Stimulated activated naive CD8-positive, alpha-beta T cell treated with anti-CD3 and anti-CD28 coated beads, Interleukin-15, amount 100 ng/mL, for 72 hours (primary cell): ENCODE data around the gene FREM3.
A peak's percentile ranks its signal among the peaks of the same experiment; 100 is the strongest.
"Not testable (repeated sequence)": the region's sequence is repeated elsewhere in the genome, so short reads cannot be mapped to it uniquely, and the experiment has no call there.

Experiments used
- ATAC-seq: fragments of 150-1000 bp; cut with Tn5 transposase; 2 replicates; pipeline ENCODE4 v1.10.0; 2021; ENCODE audit warnings: mild to moderate bottlenecking, moderate library complexity
- DNase-seq, 2 donors: peaks; one replicate each; pipeline ENCODE4 v3.0.0; 2021 to 2022
- H3K27ac Mint-ChIP-seq, 2 donors: one replicate each; pipeline ENCODE4 v1.8.0; 2022; ENCODE audit warnings: mild to moderate bottlenecking in 2 of 2, mixed read lengths in 2 of 2, moderate library complexity in 2 of 2
- H3K27me3 Mint-ChIP-seq: one replicate; pipeline ENCODE4 v1.8.0; 2022; ENCODE audit warnings: mixed read lengths
- H3K4me1 Mint-ChIP-seq: one replicate; pipeline ENCODE4 v1.8.0; 2022; ENCODE audit warnings: mild to moderate bottlenecking, mixed read lengths
- H3K4me3 Mint-ChIP-seq, 2 donors: one replicate each; pipeline ENCODE4 v1.8.0; 2022; ENCODE audit warnings: mild to moderate bottlenecking in 2 of 2, mixed read lengths in 2 of 2, moderate library complexity in 1 of 2
- H3K9me3 Mint-ChIP-seq, 2 donors: one replicate each; pipeline ENCODE4 v1.8.0; 2022; ENCODE audit warnings: mixed read lengths in 2 of 2

FREM3 gene

GRCh38 chr4:143699331-143700045 lies 987 bp downstream of the FREM3 start:
- H3K27me3 Mint-ChIP-seq = peaks cover 52% of the 10 kb centered on the region
- ATAC-seq = peak; percentile 13
- peaks cover 24% of the 10 kb centered on the region for H3K4me1 Mint-ChIP-seq
- peaks cover 0 to 6% of the 10 kb centered on the region in 2 donors for H3K9me3 Mint-ChIP-seq
- DNase-seq = no peak
- H3K27ac Mint-ChIP-seq = no peak overlapping the region
- H3K4me3 Mint-ChIP-seq = peak overlapping the region; percentile 76 to 80

DNA sequence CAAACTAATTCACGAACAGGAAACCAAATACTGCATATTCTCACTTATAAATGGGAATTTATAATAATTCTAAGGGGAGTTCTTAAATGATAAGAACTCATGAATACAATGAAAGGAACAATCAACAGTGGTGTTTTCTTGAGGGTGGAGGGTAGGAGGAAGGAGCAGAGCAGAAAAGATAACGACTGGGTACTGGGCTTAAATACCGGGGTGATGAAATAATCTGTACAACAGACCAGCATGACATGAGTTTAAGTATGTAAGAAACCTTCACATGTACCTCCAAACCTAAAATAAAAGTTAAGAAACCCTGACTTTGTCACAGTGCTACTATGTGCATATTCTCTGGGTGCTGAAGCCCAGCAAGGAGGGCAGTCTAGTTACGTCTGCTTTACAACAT lies 6.6 kb downstream of the FREM3 start:
- H3K27me3 Mint-ChIP-seq = peaks cover 11% of the 10 kb centered on the region
- no peak overlapping the region for H3K27ac Mint-ChIP-seq
- DNase-seq (no peak), ATAC-seq (no peak)
- H3K4me1 Mint-ChIP-seq = no peaks in the 10 kb centered on the region
- no peak overlapping the region for H3K4me3 Mint-ChIP-seq
- peaks cover 2 to 11% of the 10 kb centered on the region in 2 donors for H3K9me3 Mint-ChIP-seq

- H3K9me3 Mint-ChIP-seq = peaks cover 9 to 21% of the 10 kb centered on the region in 2 donors
- ATAC-seq = no peak
- H3K4me1 Mint-ChIP-seq = no peaks in the 10 kb centered on the region
- no peaks in the 10 kb centered on the region for H3K27me3 Mint-ChIP-seq
- DNase-seq = no peak
- H3K4me3 Mint-ChIP-seq = no peak overlapping the region
- no peak overlapping the region for H3K27ac Mint-ChIP-seq
Observed at GRCh38 chr4:143692241-143692640, 8.2 kb downstream of the FREM3 start.

DNA sequence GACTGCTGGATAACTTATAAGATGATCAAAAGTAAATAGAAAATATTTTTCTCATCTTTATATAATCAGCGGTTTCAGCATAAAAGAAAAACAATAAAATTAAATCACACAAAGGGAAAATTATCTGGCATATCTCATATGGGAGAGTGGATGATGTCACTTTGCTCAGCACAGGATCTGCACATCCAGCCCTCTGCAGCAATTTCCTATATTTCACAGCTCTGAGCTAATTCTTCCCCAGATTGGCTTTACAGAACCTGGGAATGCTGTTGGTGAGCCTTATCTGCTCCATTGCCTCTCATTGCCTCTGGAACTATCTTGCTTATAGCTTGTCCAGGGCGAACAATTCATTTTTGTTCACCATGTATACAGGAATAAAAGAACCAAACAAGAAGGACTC lies 21.0 kb downstream of the FREM3 start:
- no peak for ATAC-seq
- Mint-ChIP-seq H3K27me3 (no peaks in the 10 kb centered on the region), H3K9me3 (peaks cover 22 to 35% of the 10 kb centered on the region in 2 donors), H3K27ac (no peak overlapping the region), H3K4me3 (no peak overlapping the region), H3K4me1 (no peaks in the 10 kb centered on the region)
- DNase-seq = no peak

- H3K27ac Mint-ChIP-seq = peak overlapping the region in 1 of 2 donors; percentile 76
- not testable (repeated sequence) for ATAC-seq, H3K27me3 Mint-ChIP-seq, H3K4me3 Mint-ChIP-seq, DNase-seq, H3K4me1 Mint-ChIP-seq
- peaks cover 6 to 28% of the 10 kb centered on the region in 2 donors for H3K9me3 Mint-ChIP-seq
Observed at GRCh38 chr4:143673629-143674028, 26.8 kb downstream of the FREM3 start.

- Mint-ChIP-seq H3K27me3 (no peaks in the 10 kb centered on the region), H3K9me3 (peaks cover 1 to 22% of the 10 kb centered on the region in 2 donors), H3K27ac (no peak overlapping the region)
Observed at GRCh38 chr4:143668930-143669552, 31.4 kb downstream of the FREM3 start.

DNA sequence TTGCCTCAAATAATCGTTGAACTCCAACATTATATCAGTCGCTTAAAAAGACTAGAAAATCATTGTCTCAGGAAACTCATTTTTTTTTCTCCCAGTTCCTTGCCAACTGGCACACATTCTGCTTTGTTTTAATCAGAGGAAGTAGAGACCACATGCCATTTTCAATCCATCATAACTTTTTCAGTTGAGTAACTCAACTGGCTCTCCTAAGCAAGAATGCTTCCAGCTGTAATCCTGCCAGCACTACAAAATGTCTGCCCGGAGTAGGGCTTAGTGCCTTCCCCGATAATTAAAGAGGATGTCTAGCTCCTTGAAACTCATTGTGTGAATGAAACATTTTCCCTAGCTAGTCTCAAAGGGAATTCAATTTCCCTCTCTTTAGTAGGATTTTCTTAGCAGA lies 33.0 kb downstream of the FREM3 start:
- ATAC-seq (no peak), DNase-seq (no peak)
- H3K27me3 Mint-ChIP-seq = no peaks in the 10 kb centered on the region
- no peak overlapping the region for H3K4me3 Mint-ChIP-seq
- H3K9me3 Mint-ChIP-seq = peaks cover 10 to 29% of the 10 kb centered on the region in 2 donors
- H3K4me1 Mint-ChIP-seq = no peaks in the 10 kb centered on the region
- H3K27ac Mint-ChIP-seq = no peak overlapping the region

More at GRCh38 chr4:143668930-143669552, 31.4 kb downstream of the FREM3 start:
- DNase-seq = no peak
- no peak for ATAC-seq
- H3K4me1 Mint-ChIP-seq = no peaks in the 10 kb centered on the region
- H3K4me3 Mint-ChIP-seq = no peak overlapping the region

GRCh38 chr4:143658336-143658735 lies 42.1 kb downstream of the FREM3 start:
- H3K4me1 Mint-ChIP-seq = no peaks in the 10 kb centered on the region
- H3K27ac Mint-ChIP-seq = no peak overlapping the region
- ATAC-seq (no peak), DNase-seq (no peak)
- peaks cover 8 to 18% of the 10 kb centered on the region in 2 donors for H3K9me3 Mint-ChIP-seq
- no peak overlapping the region for H3K4me3 Mint-ChIP-seq
- no peaks in the 10 kb centered on the region for H3K27me3 Mint-ChIP-seq

DNA sequence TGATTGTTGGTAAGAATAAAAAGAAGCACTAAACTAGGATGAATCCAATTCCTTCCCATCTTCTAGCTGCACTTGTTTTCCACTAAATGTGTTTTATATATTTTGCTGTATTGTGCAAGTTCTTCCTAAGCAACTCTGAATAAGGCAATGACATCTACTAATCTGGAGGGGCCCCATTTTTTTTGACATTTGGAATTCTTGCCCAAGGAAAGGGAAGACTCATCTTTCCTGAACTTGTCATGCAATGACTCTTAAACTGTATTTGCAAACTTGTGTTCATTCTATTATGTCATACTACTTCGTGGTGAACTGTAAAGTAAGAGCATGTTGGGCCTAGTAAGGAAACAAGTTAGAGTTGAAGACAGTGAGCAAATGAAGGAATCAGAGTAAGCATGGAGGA lies 45.9 kb downstream of the FREM3 start:
- Mint-ChIP-seq H3K4me3 (no peak overlapping the region), H3K9me3 (no peaks in the 10 kb centered on the region), H3K27me3 (no peaks in the 10 kb centered on the region), H3K4me1 (no peaks in the 10 kb centered on the region), H3K27ac (peak overlapping the region in 1 of 2 donors; percentile 29)
- no peak for DNase-seq
- ATAC-seq = no peak

- Mint-ChIP-seq H3K4me3 (no peak overlapping the region), H3K27me3 (no peaks in the 10 kb centered on the region)
- DNase-seq = no peak
Observed at GRCh38 chr4:143653031-143653430, 47.4 kb downstream of the FREM3 start.

DNA sequence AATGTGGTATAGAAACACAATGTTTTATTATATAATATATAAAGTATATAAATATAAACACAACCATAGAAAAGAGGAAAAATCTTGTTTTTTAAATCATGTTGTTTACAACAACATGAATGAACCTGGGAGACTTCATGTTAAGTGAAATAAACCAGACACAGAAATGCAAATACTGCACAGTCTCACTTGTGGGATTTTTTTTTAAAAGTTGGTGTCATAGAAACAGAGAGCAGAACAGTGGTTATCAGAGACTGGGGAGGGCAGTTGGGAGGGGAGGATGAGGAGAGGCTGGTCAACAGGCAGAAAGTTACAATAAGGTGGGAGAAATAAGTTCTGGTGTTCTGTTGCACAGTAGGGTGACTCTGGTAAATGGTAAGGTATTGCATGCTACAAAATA lies 57.1 kb downstream of the FREM3 start:
- Mint-ChIP-seq H3K4me3 (no peak overlapping the region), H3K9me3 (peaks cover 24 to 33% of the 10 kb centered on the region in 2 donors), H3K4me1 (no peaks in the 10 kb centered on the region), H3K27ac (no peak overlapping the region), H3K27me3 (no peaks in the 10 kb centered on the region)
- no peak for ATAC-seq
- no peak for DNase-seq

More at GRCh38 chr4:143653031-143653430, 47.4 kb downstream of the FREM3 start:
- H3K27ac Mint-ChIP-seq = no peak overlapping the region
- H3K4me1 Mint-ChIP-seq = no peaks in the 10 kb centered on the region
- peaks cover 6 to 15% of the 10 kb centered on the region in 2 donors for H3K9me3 Mint-ChIP-seq
- no peak for ATAC-seq

DNA sequence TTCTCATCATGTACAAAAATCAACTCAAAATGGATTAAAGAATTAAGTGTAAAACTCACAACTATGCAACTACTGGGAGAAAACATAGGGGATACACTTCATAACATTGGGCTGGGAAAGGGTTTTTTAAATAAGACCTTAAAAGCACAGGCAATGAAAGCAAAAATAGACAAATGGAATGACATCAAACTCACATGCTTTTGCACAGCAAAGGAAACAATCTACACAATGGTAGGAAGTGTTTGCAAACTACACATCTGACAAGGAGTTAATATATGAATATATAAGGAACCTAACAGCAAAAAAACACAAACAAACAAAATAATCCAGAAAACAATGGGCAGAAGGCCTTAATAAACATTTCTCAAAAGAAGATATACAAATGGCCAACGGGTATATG lies 57.9 kb downstream of the FREM3 start:
- H3K9me3 Mint-ChIP-seq = peaks cover 16 to 25% of the 10 kb centered on the region in 2 donors
- H3K27me3 Mint-ChIP-seq = no peaks in the 10 kb centered on the region
- ATAC-seq = no peak
- no peaks in the 10 kb centered on the region for H3K4me1 Mint-ChIP-seq
- no peak overlapping the region for H3K4me3 Mint-ChIP-seq
- H3K27ac Mint-ChIP-seq = no peak overlapping the region
- no peak for DNase-seq

GRCh38 chr4:143641361-143641760 lies 59.1 kb downstream of the FREM3 start:
- H3K4me3 Mint-ChIP-seq = no peak overlapping the region
- DNase-seq (no peak), ATAC-seq (no peak)
- H3K4me1 Mint-ChIP-seq = no peaks in the 10 kb centered on the region
- H3K27me3 Mint-ChIP-seq = no peaks in the 10 kb centered on the region
- H3K27ac Mint-ChIP-seq = no peak overlapping the region
- H3K9me3 Mint-ChIP-seq = peaks cover 6 to 12% of the 10 kb centered on the region in 2 donors

DNA sequence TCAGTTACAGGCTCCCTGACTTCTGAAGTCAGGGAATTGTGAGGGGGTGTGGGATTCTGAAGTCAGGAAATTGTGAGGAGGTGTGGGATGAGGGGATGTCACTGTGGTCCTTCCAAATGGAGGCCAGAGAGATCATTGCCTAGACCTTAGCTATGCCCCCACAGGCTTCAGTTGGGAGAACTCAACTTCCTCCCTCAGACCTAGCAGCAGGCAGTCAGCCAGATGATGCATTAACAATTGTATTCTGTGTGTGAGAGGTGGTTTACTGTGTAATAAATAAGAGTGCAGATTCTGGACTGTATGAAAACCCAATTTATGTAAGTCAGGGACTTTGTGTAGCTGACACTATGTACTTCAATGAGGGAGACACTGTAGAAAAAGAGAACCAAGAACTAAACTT lies 65.7 kb downstream of the FREM3 start:
- H3K4me1 Mint-ChIP-seq = no peaks in the 10 kb centered on the region
- no peak overlapping the region for H3K4me3 Mint-ChIP-seq
- H3K9me3 Mint-ChIP-seq = no peaks in the 10 kb centered on the region
- H3K27me3 Mint-ChIP-seq = no peaks in the 10 kb centered on the region
- ATAC-seq = no peak
- H3K27ac Mint-ChIP-seq = no peak overlapping the region
- DNase-seq = no peak

DNA sequence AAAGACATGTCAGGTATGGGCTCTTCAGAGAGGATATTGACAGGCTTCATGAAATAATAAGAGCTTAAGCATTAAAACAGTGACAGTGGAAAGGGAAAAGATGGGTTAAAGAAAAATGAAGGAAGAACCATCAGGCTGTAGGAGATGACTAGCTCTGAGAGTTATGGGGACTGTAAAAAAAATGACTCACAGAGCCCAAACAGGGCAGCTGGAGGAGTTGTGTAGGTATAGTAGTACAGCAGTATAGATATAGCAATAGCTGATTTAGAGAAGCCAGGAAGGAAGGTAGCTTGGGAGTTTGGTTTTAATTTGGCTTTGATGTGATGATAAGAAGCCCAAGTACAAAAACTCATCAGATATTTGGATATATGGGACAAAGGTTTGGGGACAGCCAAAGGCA lies 66.6 kb downstream of the FREM3 start:
- no peaks in the 10 kb centered on the region for H3K27me3 Mint-ChIP-seq
- no peak for ATAC-seq
- no peak for DNase-seq
- H3K4me1 Mint-ChIP-seq = no peaks in the 10 kb centered on the region
- no peak overlapping the region for H3K27ac Mint-ChIP-seq
- H3K9me3 Mint-ChIP-seq = no peaks in the 10 kb centered on the region
- no peak overlapping the region for H3K4me3 Mint-ChIP-seq

DNA sequence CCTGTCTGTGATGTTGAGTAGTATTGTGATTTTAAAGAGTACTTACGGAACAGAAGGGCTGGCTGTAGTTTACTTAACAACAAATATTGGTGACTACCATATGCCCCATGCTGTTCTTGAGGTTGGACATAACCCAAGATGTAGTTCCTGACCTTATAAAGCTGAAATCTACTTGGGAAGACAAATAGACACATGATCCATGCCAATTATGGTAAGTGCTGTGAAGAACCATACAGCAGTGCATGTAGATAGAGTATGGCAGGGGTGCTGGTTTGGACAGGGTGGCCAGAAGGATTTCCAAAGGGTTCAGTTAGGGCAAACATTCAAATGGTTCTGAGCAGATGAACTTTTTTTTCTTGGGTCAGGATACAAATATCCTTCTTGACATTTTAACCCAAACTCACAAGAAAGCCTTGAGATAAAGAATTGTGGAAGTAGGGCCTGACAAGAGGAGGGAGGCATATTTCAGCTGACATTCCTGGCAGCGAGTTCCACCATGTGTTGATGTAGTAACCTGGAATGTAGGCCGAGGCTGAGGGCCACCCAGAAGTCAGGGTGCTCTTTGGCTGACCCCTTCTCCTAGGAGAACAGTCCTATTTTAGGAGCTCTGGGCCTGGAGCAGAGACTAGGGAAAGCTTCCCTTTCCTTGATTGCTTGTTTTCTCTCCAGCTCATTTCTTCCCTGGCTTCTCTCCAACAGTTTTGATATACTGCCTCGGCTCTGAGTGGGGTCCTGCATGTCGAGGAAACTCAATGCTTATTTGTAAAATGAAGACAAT lies 74.2 kb downstream of the FREM3 start:
- H3K27ac Mint-ChIP-seq = no peak overlapping the region
- H3K9me3 Mint-ChIP-seq = peaks cover 0 to 8% of the 10 kb centered on the region in 2 donors
- DNase-seq = no peak
- no peak for ATAC-seq
- no peaks in the 10 kb centered on the region for H3K27me3 Mint-ChIP-seq
- H3K4me3 Mint-ChIP-seq = no peak overlapping the region
- no peaks in the 10 kb centered on the region for H3K4me1 Mint-ChIP-seq
